CD4-positive, alpha-beta T cell treated with Interleukin-10 for 1 hour (primary cell): Measurements from ENCODE around the gene GLMP.
A peak's percentile ranks its signal among the peaks of the same experiment; 100 is the strongest.
"Not testable (repeated sequence)": the region's sequence is repeated elsewhere in the genome, so short reads cannot be mapped to it uniquely, and the experiment has no call there.

Experiments used
- DNase-seq: peaks from one replicate; pipeline ENCODE4 v3.0.0-alpha.2; 2020

The GLMP gene, protein sequence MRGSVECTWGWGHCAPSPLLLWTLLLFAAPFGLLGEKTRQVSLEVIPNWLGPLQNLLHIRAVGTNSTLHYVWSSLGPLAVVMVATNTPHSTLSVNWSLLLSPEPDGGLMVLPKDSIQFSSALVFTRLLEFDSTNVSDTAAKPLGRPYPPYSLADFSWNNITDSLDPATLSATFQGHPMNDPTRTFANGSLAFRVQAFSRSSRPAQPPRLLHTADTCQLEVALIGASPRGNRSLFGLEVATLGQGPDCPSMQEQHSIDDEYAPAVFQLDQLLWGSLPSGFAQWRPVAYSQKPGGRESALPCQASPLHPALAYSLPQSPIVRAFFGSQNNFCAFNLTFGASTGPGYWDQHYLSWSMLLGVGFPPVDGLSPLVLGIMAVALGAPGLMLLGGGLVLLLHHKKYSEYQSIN

DNA sequence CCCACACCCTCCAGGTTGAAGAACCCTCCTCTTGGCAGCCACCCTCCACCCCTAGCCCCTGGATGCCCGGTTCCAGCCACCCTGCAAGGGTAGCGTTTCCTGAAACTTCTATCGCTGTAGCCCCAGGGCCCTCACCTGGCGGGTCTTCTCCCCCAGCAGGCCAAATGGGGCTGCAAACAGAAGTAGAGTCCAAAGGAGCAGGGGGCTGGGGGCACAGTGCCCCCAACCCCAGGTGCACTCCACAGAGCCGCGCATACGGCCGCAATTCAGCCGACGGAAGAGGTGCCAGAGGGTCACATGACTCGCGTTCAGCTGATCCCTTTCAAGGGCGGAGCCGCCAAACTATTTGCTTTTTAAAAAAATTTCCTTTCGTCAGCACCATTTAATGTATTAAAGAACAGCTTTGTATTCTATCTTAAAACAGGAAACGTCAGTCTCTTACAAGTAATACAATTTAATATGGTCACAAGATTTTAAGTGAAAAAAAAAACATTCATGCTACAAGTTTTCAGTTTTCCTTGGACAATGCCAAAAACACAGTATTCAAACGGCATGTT is at the start of gene GLMP:
Gene GLMP, minus strand, starts transcription at position 289 of the 557 bp plus-strand sequence. Its CDS starts 34 bp downstream, at position 255.
- DNase-seq: peak; percentile 59

DNA sequence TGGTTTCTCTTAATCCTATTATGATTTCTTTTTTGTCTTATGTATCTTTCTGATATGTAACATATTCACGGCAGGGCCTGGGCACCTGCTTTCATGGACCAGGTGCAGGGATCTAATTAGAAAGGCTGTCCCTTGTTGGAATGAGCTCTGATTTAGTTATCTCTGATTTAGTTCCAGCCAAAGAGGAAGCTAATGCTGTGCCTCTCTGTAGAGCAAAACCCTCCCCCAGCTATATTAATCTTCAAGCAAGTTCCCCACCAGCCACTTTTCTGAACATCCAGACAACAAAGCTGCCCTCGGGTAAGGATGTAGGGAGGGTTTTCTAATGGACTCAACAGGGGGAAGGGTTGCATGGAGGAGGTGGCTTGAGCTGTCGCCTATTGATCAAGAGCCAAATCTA is 48.9 kb upstream of the GLMP start:
- DNase-seq: no peak

DNA sequence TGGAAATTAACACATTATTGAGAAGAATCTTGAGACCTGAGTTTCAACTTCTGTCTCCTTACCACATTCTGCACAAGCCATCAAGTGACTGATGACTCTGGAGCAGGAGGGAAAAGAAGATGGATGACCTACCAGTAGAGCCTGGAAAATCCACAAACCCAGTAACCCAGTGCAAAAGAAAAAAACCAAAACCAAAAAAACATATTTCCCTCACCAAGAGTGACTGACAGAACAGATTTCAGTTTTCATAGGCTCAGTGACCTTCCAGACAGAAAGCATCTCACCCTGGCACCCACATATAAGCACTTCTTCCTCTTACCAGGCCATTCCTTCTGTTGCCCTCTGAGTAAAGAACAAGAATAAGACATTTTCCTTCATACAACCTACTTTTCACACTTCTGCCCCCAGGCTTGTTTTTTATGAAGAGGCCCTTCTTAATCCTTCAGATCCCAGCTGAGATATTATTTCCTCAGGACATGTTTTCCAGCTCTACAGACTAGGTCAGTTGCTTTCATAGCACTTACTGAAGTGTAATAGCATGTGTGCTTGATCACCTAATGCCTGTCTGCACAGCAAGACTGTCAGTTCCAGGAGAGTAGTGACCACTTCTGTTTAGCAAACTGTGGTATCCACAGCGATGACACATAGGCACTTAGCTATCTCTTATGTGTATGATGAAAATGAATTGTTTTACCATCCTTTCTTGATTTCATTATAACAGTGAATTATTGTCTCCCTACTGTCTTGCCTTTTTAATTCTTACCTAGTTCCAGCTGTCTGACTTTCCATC is 46.9 kb upstream of the GLMP start:
- DNase-seq: no peak

DNA sequence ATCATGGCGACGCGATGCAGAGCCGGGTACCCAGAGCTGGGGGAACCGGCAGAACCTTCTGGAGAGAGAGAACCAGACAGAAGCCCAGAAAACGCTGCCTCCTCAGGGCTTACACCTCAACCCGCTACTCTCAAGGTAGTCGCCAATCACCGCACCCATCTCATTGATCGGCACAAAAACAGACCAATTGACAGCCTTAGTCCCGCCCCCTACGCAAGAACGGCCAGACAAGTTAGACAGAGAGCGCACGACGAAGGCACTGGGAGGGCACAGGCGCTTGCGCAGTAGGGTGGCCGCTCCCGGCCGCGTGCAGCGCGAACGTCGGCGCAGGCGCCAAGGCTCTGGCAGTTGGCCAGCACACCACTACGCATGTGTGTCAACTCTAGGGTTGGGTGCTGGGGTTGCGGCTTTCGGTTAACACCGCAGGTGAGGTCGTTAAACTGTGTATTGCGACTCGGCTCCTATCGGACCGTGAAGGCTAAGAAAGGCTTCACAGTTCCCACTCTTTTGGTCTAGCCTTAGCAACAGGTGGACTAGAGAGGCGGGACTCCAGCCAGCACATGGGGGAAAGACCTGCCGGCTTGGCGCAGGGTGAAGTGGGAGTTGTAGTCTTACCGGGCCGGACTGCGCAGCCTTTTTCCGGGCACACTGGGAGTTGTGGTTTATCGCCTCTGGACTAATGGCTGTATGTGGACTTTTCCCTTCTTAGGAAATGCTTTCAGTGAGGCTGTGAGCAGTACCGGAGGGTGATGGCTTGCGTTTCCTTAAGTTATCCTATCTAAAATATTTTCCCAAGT is 42.9 kb upstream of the GLMP start, which contains the start of the genes CCT3 and TSACC:
Gene CCT3, minus strand, starts transcription at position 113 of the 797 bp plus-strand sequence. Its CDS starts 108 bp downstream, at position 5.
Gene TSACC, plus strand, starts transcription at position 347 of the 797 bp plus-strand sequence. CDS start 1,232 bp downstream, outside the sequence.
- peak; percentile 100 for DNase-seq

DNA sequence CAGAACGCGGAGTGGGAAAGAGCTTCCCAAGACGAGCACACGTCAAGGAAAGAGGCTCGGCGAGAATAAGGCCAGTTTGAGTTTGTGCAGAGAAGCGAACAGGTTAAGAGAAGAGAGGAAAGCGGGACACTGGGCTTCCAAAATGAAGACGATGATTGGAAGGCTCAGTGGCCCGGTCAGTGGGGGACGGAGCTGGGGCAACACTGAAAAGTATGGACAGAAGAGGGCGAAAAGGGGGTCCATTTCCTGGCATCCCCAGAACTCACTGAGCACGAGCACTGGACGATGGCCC is 42.4 kb upstream of the GLMP start:
- DNase-seq: no peak

DNA sequence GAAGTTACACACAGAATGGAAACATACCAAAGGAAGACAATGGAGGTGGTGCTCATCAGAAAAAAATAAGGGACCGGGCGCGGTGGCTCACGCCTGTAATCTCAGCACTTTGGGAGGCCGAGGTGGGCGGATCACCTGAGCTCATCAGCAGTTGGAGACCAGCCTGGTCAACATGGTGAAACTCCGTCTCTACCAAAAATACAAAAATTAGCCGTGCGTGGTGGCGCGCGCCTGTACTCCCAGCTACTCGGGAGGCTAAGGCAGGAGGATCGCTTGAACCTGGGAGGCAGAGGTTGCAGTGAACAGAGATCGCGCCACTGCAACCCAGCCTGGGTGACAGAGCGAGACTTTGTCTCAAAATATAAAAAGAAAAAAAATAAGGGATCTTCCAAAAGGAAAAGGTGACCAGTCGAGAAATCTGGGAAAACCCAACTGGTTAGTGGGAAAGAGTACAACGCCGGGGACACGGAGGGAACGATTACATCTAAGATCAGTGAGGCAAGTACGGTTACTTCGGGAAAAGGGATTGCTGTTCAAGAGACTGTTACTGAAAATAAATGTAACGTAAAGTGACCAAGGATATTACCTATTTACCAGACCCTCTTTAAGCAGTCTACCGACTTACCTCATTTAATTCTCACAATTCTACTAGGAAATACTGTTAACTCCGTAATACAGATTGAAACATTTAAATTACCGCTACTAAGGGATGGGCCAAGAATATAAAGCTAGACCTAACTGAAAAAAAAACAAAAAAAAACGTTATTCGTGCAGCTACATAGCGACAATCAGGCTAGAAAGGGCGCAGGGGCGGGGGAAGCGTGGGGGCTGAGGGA is 41.8 kb upstream of the GLMP start:
- no peak for DNase-seq

DNA sequence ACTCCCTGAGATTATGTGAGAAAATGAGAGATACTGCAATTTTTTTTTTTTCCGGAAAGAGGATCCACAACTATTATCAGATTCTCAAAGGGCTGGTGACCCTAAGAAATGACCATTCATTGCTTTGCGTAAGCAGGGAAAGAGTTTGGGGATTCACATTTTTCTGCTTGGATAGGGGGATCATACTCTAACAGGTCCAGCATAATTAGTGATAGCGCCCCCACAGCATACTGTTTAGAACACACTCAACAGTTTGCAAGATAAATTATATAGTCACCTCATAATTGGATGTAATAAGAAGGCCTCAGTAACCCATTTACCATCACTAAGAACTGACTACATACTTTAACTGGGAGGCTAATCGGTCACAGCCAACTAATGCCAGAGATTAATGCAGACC is 40.8 kb upstream of the GLMP start:
- DNase-seq: peak; percentile 13

DNA sequence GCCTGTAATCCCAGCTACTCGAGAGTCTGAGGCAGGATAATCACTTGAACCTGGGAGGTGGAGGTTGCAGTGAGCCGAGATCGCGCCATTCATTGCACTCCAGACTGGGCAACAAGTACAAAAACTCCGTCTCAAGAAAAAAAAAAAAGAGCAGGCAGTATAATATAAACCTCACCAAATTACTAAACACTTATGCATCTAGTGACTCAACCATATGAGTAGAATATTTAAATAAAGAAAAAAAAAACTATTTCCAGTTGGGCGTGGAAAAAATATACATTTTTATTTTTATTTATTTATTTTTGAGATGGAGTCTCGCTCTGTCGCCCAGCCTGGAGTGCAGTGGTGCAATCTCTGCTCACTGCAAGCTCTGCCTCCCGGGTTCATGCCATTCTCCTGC is 27.7 kb upstream of the GLMP start:
- DNase-seq: not testable (repeated sequence)

DNA sequence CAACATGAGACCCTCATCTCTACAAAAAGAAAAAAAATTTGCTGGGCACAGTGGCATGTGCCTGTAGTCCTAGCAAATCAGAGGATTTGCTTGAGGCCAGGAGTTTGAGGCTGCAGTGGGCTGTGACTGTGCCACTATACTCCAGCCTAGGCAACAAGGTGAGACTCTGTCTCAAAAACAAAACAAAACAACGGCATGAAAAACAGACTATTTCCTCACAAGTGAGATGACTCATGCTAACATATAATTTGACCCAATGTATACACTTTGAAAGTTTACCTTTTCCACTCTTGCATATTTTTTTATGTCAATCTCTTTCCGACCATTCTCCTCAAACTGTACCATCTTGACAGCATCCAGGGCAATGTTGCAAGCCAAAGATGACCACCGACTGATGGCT is 25.1 kb upstream of the GLMP start:
- no peak for DNase-seq

DNA sequence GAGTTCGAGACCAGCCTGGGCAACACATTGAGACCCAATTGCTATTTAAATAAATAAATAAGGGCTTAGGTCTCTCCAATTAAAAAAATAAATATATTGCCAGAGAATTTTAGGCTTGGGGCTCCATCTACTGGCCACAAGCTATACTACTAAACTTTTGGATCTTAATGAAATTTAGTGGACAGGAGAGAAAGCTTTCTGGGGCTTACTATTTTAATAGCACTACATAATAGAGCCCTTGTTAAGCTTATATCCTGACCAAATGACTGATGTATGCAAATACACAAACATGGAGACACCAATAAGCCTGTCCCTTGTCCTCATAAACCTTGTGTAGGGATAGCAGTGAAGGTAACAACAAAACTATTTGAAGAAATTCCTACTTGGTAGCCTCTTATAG is 24.2 kb upstream of the GLMP start:
- peak; percentile 49 for DNase-seq

DNA sequence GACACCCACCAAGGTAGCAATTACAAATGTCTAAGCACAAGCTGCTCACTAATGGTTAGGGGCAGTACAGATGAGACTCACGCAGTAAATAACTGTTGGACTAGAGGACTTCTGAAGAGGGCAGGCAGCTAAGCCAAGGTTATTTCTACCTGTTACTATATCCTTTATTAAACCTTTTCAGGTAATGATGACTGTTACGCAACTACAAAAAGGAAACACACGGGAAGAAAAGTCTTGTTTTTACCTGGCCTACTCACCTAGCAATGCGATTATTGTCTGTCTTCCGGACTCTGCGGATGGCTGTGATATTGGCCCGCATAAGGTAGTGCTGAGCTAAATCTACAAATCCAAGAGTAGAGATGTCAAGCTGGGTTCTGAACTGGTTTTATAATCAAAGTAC is 21.4 kb upstream of the GLMP start:
- no peak for DNase-seq

DNA sequence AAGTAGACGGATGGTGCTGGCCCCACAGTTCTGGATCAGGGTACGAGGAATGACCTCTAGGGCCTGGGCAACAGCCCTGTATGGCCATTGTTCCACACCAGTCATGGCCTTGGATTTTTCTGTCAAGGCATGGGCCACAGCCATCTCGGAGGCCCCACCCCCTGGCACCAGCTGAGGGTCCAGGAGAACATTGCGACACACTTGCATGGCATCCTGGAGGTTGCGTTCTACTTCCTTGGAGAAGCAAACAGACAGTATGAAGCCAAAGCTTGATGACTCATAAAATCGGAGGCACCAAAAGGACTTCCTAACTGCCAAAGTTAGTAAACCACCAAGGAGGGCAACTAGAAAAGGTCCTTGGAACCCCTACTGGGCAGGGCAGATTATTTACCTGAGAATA is 15.5 kb upstream of the GLMP start:
- DNase-seq: no peak

DNA sequence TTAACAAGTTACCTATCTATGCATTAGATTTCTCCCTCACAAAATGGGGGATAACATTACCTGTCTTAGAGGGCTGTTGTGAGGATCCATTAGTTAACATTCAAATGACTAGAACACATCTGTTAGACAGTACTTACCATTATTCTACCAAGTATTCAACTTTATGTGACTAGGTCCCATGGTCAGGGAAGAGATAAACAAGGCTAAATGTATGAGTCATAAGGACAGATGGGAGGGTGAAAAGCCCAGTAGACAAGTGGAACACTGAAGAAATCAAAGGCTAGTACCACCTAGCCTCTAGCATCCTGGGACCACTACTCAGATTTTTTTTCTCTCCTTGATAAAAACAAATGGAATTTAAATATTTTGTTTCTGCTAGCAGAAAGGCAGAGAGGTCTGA is 12.6 kb upstream of the GLMP start:
- DNase-seq: no peak

DNA sequence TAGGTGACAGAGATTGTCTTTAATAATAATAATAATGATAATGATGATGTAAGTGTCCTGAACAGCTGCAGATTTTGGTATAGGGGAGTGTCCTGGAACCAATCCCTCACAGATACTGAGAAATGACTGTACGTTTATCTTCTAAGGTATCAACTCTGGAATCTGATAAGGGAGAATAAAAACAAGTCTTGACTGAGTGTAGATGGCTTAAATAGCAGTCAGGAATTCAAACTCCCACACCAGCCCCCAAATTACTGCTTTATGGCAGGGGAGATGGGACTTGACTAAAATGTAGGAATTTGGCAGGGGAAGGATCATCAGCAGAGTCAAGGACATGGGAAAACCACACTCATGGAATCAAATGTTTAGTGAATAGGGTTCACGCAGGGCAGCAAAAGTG is 9.7 kb upstream of the GLMP start:
- DNase-seq: no peak

DNA sequence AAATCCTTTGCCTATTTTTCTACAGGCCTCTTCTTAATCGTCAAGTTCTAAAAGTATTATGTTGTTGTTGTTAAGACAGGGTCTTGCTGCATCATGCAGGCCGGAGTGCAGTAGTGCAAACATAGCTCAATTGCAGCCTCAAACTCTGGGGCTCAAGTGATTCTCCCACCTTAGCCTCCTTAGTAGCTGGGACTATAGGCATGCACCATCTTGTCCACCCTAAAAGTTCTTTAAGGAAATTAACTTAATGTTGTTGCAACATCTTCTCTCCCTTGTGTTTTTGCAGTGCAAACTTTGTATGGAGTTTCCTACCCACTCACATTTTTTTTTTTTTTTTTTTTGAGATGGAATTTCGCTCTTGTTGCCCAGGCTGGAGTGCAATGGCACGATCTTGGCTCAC is 7.8 kb upstream of the GLMP start:
- DNase-seq: no peak

DNA sequence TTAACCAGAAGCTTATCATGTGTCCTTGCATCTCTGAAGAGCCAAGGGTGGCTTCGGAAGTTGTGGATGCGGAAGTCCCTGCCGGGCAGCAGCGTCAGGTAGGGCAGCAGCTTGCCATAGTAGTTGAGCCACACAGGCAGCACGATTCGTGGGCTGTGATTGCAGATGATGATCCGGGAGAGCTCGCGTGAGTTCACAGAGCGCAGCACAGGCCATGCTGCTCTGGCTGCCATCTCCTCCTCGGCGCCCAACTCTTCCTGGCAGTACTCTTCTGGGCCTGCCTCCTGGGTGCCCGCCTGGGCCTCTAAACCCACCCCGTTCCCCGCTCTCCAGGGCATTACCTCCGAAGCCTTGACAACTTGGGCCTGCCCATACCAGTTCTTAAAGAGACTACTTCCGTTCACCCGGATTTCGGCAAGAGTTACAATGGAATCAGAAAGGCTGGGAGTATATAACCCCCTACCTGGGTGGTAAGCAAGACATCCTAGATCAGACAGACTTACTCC is 3.4 kb upstream of the GLMP start, which contains the start of gene VHLL:
Gene VHLL, minus strand, starts transcription at position 456 of the 506 bp plus-strand sequence. Its CDS starts 118 bp downstream, at position 338.
- DNase-seq: no peak

DNA sequence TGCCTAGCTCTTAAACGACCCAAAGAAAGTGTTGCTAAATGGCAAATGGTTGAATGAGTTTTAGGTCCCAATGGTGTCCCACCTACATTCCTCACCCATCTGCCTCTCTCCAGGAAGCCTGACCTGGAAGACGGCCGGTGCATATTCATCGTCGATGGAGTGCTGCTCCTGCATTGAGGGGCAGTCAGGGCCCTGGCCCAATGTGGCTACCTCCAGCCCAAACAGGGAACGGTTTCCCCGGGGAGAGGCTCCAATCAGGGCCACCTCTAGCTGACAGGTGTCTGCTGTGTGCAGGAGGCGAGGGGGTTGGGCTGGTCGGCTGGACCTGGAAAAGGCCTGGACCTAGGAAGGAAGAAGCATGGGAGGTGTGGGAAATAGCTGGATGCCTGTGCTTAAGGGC is 1.6 kb downstream of the GLMP start:
- DNase-seq: no peak

DNA sequence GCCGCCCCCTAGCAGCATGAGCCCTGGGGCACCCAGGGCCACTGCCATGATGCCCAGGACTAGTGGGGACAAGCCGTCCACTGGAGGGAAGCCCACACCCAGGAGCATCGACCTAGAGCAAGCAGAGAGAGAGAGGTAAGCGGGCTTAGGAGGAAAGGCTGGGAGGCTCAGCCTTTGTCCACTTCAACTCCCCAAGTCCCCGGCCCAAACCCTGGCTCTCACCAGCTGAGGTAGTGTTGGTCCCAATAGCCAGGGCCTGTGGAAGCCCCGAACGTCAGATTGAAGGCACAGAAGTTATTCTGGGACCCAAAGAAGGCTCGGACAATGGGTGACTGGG is 2.4 kb downstream of the GLMP start:
- DNase-seq: no peak

DNA sequence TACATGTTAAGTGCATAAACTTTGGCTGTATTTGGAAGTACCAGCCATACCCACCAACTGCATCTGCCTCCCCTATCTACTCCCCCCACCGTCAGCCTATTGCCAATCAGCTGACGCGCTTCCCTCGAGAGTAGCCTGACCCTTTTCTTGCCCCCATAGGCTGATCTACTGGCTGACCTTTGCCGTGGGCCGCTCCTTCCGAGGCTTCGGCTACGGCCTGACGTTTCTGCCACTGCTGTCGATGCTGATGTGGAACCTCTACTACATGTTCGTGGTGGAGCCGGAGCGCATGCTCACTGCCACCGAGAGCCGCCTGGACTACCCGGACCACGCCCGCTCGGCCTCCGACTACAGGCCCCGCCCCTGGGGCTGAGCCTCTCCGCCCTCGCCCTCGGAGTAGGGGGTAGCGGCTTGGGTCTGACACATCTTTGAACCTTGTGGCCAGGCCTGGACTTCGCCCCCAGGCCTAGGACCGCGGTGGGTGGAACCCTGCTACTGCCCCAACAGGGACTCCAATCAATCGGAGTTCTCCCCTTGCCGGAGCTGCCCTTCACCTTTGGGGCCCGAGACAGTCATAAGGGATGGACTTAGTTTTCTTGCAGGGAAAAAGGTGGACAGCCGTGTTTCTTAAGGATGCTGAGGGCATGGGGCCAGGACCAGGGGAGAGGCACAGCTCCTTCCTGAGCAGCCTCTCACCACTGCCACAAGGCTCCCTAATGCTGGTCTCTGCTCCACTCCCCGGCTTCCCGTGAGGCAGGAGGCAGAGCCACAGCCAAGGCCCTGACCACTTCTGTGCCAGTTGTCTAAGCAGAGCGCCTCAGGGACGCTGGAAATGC is 4.0 kb downstream of the GLMP start:
- peak; percentile 29 for DNase-seq

DNA sequence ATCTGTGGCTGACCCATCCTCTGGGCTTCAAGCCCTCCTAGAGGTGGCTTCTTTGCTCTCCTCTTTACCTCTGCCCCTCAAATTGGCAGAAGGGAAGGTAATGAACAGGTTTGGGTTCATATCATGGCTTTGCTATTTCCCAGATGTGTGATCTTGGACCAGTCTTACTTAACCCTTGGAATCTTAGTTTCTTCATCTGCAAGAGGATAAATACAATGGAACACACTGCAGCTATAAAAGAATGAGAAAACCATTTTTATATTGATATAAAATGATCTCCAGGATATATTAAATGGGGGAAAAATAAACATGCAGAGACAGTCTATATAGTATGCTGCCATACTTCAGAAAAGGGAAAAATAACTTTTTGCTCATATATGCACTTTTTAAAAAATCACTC is 5.6 kb downstream of the GLMP start:
- no peak for DNase-seq

DNA sequence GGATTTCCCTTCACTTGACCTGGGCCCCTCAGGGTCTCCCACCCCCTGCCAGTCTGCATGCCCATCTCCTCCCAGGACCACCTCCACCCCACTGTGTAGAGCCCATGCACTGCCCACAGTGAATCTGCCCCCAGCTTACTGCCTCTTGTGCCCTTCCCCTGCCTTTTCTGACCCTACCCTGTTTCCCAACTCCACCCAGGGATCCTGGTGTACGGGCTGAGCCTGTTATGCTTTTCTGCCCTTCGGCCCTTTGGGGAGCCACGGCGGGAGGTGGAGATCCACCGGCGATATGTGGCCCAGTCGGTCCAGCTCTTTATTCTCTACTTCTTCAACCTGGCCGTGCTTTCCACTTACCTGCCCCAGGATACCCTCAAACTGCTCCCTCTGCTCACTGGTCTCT is 9.4 kb downstream of the GLMP start:
- DNase-seq: no peak
